GM23338 (cell line): ENCODE results near the gene MAGI3.

Experiments used
- CREB1 ChIP-seq: fragments of 250-450 bp; sonication (Bioruptor Pico); IDR thresholded peaks from 2 replicates; pipeline ENCODE4 v1.5.0; 2020; ENCODE audit warnings: low read depth, mild to moderate bottlenecking, moderate library complexity
- CTCF ChIP-seq, 2 experiments: fragments of 200-600 bp in 1 of 2; sonication (generic) in 1 of 2; conservative IDR thresholded peaks; 2 replicates each; pipeline versions ENCODE4 v1.5.1 to v1.6.1; 2016 to 2017; ENCODE audit warnings: antibody characterized with exemption in 2 of 2, low read depth in 2 of 2, mild to moderate bottlenecking in 2 of 2, moderate library complexity in 1 of 2
- EZH2 ChIP-seq: fragments of 200-600 bp; sonication (generic); IDR thresholded peaks from one replicate; pipeline ENCODE4 v1.8.0; 2017; ENCODE audit warnings: antibody characterized with exemption, mild to moderate bottlenecking, low read depth; ENCODE audit not compliant: unreplicated experiment
- EZH2phosphoT487 ChIP-seq: fragments of 200-600 bp; sonication (generic); IDR thresholded peaks from one replicate; pipeline ENCODE4 v1.8.1; 2018; ENCODE audit warnings: antibody characterized with exemption; ENCODE audit not compliant: unreplicated experiment
- JUNB ChIP-seq: IDR thresholded peaks from one replicate; pipeline ENCODE4 v1.6.1; 2016; ENCODE audit warnings: antibody characterized with exemption; ENCODE audit not compliant: unreplicated experiment
- POLR2AphosphoS5 ChIP-seq: IDR thresholded peaks from 2 replicates; pipeline ENCODE4 v1.6.1; 2016; ENCODE audit warnings: antibody characterized with exemption, low read depth
- REST ChIP-seq: IDR thresholded peaks from one replicate; pipeline ENCODE4 v1.6.1; 2018; ENCODE audit warnings: antibody characterized with exemption; ENCODE audit not compliant: unreplicated experiment
- ZNF331 ChIP-seq: fragments of 250-450 bp; sonication (Bioruptor Pico); IDR thresholded peaks from 2 replicates; pipeline ENCODE4 v1.5.0; 2020; ENCODE audit warnings: low read depth, mild to moderate bottlenecking, moderate library complexity

GRCh38 chr1:113587475-113587874, 197.2 kb downstream of the MAGI3 start:
- TF ChIP-seq CTCF (conservative IDR thresholded peaks at IDR 0.05; ENCODE audit: low read depth in 2 of 2), result no peak
- TF ChIP-seq EZH2, result no peak
- TF ChIP-seq POLR2AphosphoS5, result no peak
- TF ChIP-seq EZH2phosphoT487, result no peak
- TF ChIP-seq REST, result no peak
- TF ChIP-seq ZNF331, result no peak
- TF ChIP-seq JUNB, result no peak
- TF ChIP-seq CREB1 (CRISPR knock-in tag), result no peak
